ENCODE results near the gene SLC47A2.

GRCh38 chr17:19753051-19753509 lies 36.7 kb upstream of the SLC47A2 start:
- TF ChIP-seq GATA3 (IDR thresholded peaks at IDR 0.05; ENCODE audit: low read depth, low read length) = no peak
- no peak for TF ChIP-seq GATA2 (IDR thresholded peaks at IDR 0.05; ENCODE audit: low read depth, low read length)
